GM12878 (cell line): ENCODE results near the gene ANLN. TPM values are rescaled to one million over a fixed set of nuclear protein-coding genes. Genes with fewer than 3 reads are reported as not detected.

Experiments
- ASH2L ChIP-seq: fragments of 300-600, 200-600 bp; sonication (generic); IDR thresholded peaks from 2 replicates; pipeline ENCODE4 v1.6.1; 2017; ENCODE audit warnings: low read depth, mild to moderate bottlenecking, borderline replicate concordance
- CBFB ChIP-seq: IDR thresholded peaks from 2 replicates; pipeline ENCODE4 v1.6.1; 2016; ENCODE audit warnings: antibody characterized with exemption, low read depth
- CBX5 ChIP-seq: sonication (generic); IDR thresholded peaks from 2 replicates; pipeline ENCODE4 v1.6.1; 2016; ENCODE audit warnings: low read depth, moderate library complexity, mild to moderate bottlenecking, inconsistent platforms
- EP300 ChIP-seq, 2 experiments: fragments of 150-350 bp in 1 of 2; IDR thresholded peaks; 2 replicates each; pipeline ENCODE4 v1.6.1; 2011 to 2012; ENCODE audit warnings: low read depth in 2 of 2, low read length in 2 of 2, borderline replicate concordance in 1 of 2, improper control_type of control experiment in 1 of 2, inconsistent platforms in 1 of 2; ENCODE audit not compliant: control insufficient read depth in 1 of 2
- GATAD2B ChIP-seq: fragments of 450-650 bp; conservative IDR thresholded peaks from 2 replicates; pipeline ENCODE4 v1.6.1; 2017; ENCODE audit warnings: low read depth, mild to moderate bottlenecking, moderate library complexity
- HSF1 ChIP-seq: fragments of 150-350 bp; IDR thresholded peaks from 2 replicates; pipeline ENCODE4 v1.6.1; 2014; ENCODE audit warnings: mild to moderate bottlenecking, low read depth, low read length
- IKZF1 ChIP-seq: fragments of 450-650 bp; conservative IDR thresholded peaks from 2 replicates; pipeline ENCODE4 v1.6.1; 2017; ENCODE audit warnings: antibody characterized with exemption, mild to moderate bottlenecking
- KDM1A ChIP-seq: fragments of 200-600 bp; sonication (generic); IDR thresholded peaks from 2 replicates; pipeline ENCODE4 v1.6.1; 2016; ENCODE audit warnings: borderline replicate concordance
- NFYB ChIP-seq: IDR thresholded peaks from 2 replicates; pipeline ENCODE4 v1.6.1; 2011; ENCODE audit warnings: low read depth, mild to moderate bottlenecking, low read length, improper control_type of control experiment, moderate library complexity; ENCODE audit not compliant: insufficient read depth
- POLR2A ChIP-seq: IDR thresholded peaks from 2 replicates; pipeline ENCODE4 v1.6.1; 2011; ENCODE audit warnings: low read depth, mild to moderate bottlenecking, low read length
- POU2F2 ChIP-seq: IDR thresholded peaks from 3 replicates; pipeline ENCODE4 v1.6.1; 2011; ENCODE audit warnings: low read depth, mild to moderate bottlenecking, low read length, borderline replicate concordance
- RB1 ChIP-seq: fragments of 450-650 bp; formaldehyde crosslinking; IDR thresholded peaks from 2 replicates; pipeline ENCODE4 v1.6.1; 2017; ENCODE audit warnings: mild to moderate bottlenecking, borderline replicate concordance
- RFX5 ChIP-seq: IDR thresholded peaks from 2 replicates; pipeline ENCODE4 v1.6.1; 2011; ENCODE audit warnings: low read depth, low read length, improper control_type of control experiment
- SMAD1 ChIP-seq: fragments of 450-650 bp; IDR thresholded peaks from 2 replicates; pipeline ENCODE4 v1.6.1; 2018; ENCODE audit warnings: mild to moderate bottlenecking, low read depth; ENCODE audit not compliant: partially characterized antibody
- SMARCA5 ChIP-seq: fragments of 450-650 bp; IDR thresholded peaks from 2 replicates; pipeline ENCODE4 v1.6.1; 2017; ENCODE audit warnings: mild to moderate bottlenecking
- SMC3 ChIP-seq: IDR thresholded peaks from 2 replicates; pipeline ENCODE4 v1.6.1; 2011; ENCODE audit warnings: low read length, improper control_type of control experiment, borderline replicate concordance
- SREBF1 ChIP-seq: IDR thresholded peaks from 2 replicates; pipeline ENCODE4 v1.6.1; 2012; ENCODE audit warnings: mild to moderate bottlenecking, low read length
- polyA plus RNA-seq, 11 experiments: library from polyadenylated mRNA; depleted of rRNA in 4 of 11; unstranded in 6 of 11; stranded (reverse) in 5 of 11; fragments of >200 nt; fragmentation: Nextera tagmentation in 4 of 11; fragmentation: Illumina TruSeq in 1 of 11; extraction: Ambion mirVana in 4 of 11; extraction: Trizol in 1 of 11; gene quantifications; 1 replicate in 1 of 11; 2 replicates in 10 of 11; pipeline versions ENCODE4 v1.2.1 to v1.2.3, GENCODE V29; 2011 to 2016; ENCODE audit warnings: inconsistent platforms in 2 of 11, missing spikeins in 2 of 11, low read depth in 1 of 11
- total RNA-seq, 4 experiments: library from RNA; depleted of rRNA in 3 of 4; stranded (reverse); fragments of >200 nt in 3 of 4; fragmentation: Illumina TruSeq in 1 of 4; extraction: Trizol in 1 of 4; gene quantifications; 2 replicates each; pipeline versions ENCODE4 v1.2.1 to v1.2.3, GENCODE V29; 2013 to 2021
- TF ChIP-seq, protein P1 (sequence below): IDR thresholded peaks from 2 replicates; pipeline ENCODE4 v1.6.1; 2011; ENCODE audit warnings: low read depth, mild to moderate bottlenecking, low read length, moderate library complexity, borderline replicate concordance; ENCODE audit errors: extremely low read depth
- TF ChIP-seq, protein P2 (sequence below): fragments of 450-650 bp; IDR thresholded peaks from 2 replicates; pipeline ENCODE4 v1.6.1; 2017; ENCODE audit warnings: low read depth, mild to moderate bottlenecking, moderate library complexity
- TF ChIP-seq, protein P3 (sequence below): IDR thresholded peaks from 2 replicates; pipeline ENCODE4 v1.6.1; 2012; ENCODE audit warnings: low read length, inconsistent platforms
- TF ChIP-seq, protein P4 (sequence below): fragments of 450-650 bp; conservative IDR thresholded peaks from 2 replicates; pipeline ENCODE4 v1.6.1; 2017; ENCODE audit warnings: mild to moderate bottlenecking, moderate library complexity

ANLN gene
- total and polyA plus RNA-seq, 10 of the 15 experiments (the other 5 are each of a cell fraction or from before 2014, with no cell fraction given), result 9.5 to 32.1 (median 24.2) TPM

GRCh38 chr7:36389371-36390198 lies at the start of gene ANLN (continued):
- TF ChIP-seq RFX5 (no peak), SREBF1 (no peak), SMARCA5 (no peak; the same call in 1 of the 2 replicates), POLR2A (peak; percentile 77), POU2F2 (no peak), SMAD1 (no peak), EP300 (IDR thresholded peaks at IDR 0.05; ENCODE audit: borderline replicate concordance in 1 of 2, control insufficient read depth in 1 of 2, low read depth in 2 of 2, low read length in 2 of 2) (no peak), CBX5 (no peak), RB1 (no peak; the same call in 1 of the 2 replicates), IKZF1 (peak; percentile 76), ASH2L (0 out of 2 replicates have a peak, but pooled peaks have one; percentile 16), SMC3 (0 out of 2 replicates have a peak, but pooled peaks have one; percentile 1), CBFB (no peak), NFYB (no peak), GATAD2B (peak; percentile 84), KDM1A (no peak), HSF1 (no peak)
- TF ChIP-seq, protein P1, sequence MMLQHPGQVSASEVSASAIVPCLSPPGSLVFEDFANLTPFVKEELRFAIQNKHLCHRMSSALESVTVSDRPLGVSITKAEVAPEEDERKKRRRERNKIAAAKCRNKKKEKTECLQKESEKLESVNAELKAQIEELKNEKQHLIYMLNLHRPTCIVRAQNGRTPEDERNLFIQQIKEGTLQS, result peak; percentile 81; the same call in 1 of the 2 replicates
- TF ChIP-seq, protein P2, sequence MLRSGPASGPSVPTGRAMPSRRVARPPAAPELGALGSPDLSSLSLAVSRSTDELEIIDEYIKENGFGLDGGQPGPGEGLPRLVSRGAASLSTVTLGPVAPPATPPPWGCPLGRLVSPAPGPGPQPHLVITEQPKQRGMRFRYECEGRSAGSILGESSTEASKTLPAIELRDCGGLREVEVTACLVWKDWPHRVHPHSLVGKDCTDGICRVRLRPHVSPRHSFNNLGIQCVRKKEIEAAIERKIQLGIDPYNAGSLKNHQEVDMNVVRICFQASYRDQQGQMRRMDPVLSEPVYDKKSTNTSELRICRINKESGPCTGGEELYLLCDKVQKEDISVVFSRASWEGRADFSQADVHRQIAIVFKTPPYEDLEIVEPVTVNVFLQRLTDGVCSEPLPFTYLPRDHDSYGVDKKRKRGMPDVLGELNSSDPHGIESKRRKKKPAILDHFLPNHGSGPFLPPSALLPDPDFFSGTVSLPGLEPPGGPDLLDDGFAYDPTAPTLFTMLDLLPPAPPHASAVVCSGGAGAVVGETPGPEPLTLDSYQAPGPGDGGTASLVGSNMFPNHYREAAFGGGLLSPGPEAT, result peak; percentile 30; the same call in 1 of the 2 replicates
- TF ChIP-seq, protein P3, sequence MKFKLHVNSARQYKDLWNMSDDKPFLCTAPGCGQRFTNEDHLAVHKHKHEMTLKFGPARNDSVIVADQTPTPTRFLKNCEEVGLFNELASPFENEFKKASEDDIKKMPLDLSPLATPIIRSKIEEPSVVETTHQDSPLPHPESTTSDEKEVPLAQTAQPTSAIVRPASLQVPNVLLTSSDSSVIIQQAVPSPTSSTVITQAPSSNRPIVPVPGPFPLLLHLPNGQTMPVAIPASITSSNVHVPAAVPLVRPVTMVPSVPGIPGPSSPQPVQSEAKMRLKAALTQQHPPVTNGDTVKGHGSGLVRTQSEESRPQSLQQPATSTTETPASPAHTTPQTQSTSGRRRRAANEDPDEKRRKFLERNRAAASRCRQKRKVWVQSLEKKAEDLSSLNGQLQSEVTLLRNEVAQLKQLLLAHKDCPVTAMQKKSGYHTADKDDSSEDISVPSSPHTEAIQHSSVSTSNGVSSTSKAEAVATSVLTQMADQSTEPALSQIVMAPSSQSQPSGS, result no peak
- TF ChIP-seq, protein P4, sequence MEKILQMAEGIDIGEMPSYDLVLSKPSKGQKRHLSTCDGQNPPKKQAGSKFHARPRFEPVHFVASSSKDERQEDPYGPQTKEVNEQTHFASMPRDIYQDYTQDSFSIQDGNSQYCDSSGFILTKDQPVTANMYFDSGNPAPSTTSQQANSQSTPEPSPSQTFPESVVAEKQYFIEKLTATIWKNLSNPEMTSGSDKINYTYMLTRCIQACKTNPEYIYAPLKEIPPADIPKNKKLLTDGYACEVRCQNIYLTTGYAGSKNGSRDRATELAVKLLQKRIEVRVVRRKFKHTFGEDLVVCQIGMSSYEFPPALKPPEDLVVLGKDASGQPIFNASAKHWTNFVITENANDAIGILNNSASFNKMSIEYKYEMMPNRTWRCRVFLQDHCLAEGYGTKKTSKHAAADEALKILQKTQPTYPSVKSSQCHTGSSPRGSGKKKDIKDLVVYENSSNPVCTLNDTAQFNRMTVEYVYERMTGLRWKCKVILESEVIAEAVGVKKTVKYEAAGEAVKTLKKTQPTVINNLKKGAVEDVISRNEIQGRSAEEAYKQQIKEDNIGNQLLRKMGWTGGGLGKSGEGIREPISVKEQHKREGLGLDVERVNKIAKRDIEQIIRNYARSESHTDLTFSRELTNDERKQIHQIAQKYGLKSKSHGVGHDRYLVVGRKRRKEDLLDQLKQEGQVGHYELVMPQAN, result peak; percentile 100
